Natural killer cell (primary cell): ENCODE results near the gene PRR23B. TPM values are rescaled to one million over a fixed set of nuclear protein-coding genes. Genes with fewer than 3 reads are reported as not detected.
"Not testable (repeated sequence)": the region's sequence is repeated elsewhere in the genome, so short reads cannot be mapped to it uniquely, and the experiment has no call there.

Experiments
- ATAC-seq, 3 donors: fragments of 150-1000 bp in 2 of 3; fragments of 200-7000 bp in 1 of 3; cut with Tn5 transposase; 1 replicate in 1 of 3; 2 replicates in 2 of 3; pipeline ENCODE4 v1.10.0; 2021; ENCODE audit warnings: mild to moderate bottlenecking in 2 of 3, moderate library complexity in 2 of 3
- DNase-seq, 2 donors: peaks; one replicate each; pipeline versions ENCODE4 v3.0.0 to v3.0.0-alpha.2; 2013 to 2021; ENCODE audit warnings: mixed read lengths in 1 of 2
- H3K27ac ChIP-seq: one replicate; pipeline ENCODE4 v1.5.1; 2013; ENCODE audit warnings: mild to moderate bottlenecking, low read length
- H3K27me3 ChIP-seq: one replicate; pipeline ENCODE4 v1.6.1; 2013; ENCODE audit warnings: low read length; ENCODE audit not compliant: control insufficient read depth, insufficient read depth
- H3K36me3 ChIP-seq: one replicate; pipeline ENCODE4 v1.6.1; 2013; ENCODE audit warnings: low read length; ENCODE audit not compliant: control insufficient read depth, insufficient read depth
- H3K4me1 ChIP-seq: one replicate; pipeline ENCODE4 v1.6.1; 2013; ENCODE audit warnings: low read length; ENCODE audit not compliant: control insufficient read depth, insufficient read depth
- H3K4me3 ChIP-seq: one replicate; pipeline ENCODE4 v1.5.1; 2013; ENCODE audit warnings: low read length
- H3K9me3 ChIP-seq: one replicate; pipeline ENCODE4 v1.6.1; 2013; ENCODE audit warnings: low read length; ENCODE audit not compliant: control insufficient read depth, insufficient read depth
- H3K27ac Mint-ChIP-seq, 2 donors: one replicate each; pipeline ENCODE4 v1.8.0; 2022; ENCODE audit warnings: mild to moderate bottlenecking in 2 of 2, mixed read lengths in 2 of 2, moderate library complexity in 1 of 2
- H3K27me3 Mint-ChIP-seq, 2 donors: one replicate each; pipeline ENCODE4 v1.8.0; 2022; ENCODE audit warnings: low read depth in 2 of 2, mixed read lengths in 2 of 2
- H3K36me3 Mint-ChIP-seq: one replicate; pipeline ENCODE4 v1.8.0; 2022; ENCODE audit warnings: mixed read lengths
- H3K4me1 Mint-ChIP-seq, 2 donors: one replicate each; pipeline ENCODE4 v1.8.0; 2022; ENCODE audit warnings: mixed read lengths in 2 of 2
- H3K4me3 Mint-ChIP-seq: one replicate; pipeline ENCODE4 v1.8.0; 2022; ENCODE audit warnings: mild to moderate bottlenecking, moderate library complexity, mixed read lengths
- H3K9me3 Mint-ChIP-seq, 2 donors: one replicate each; pipeline ENCODE4 v1.8.0; 2022; ENCODE audit warnings: mixed read lengths in 2 of 2
- WGBS: methylation state at CpG from one replicate; pipeline ENCODE4 v1.1.7; 2013; ENCODE audit warnings: missing lambda C conversion rate; ENCODE audit not compliant: insufficient coverage; 5-methylcytosine and 5-hydroxymethylcytosine counted together
- intact Hi-C: fragments of 100-400 bp; cut with micrococcal nuclease; formaldehyde crosslinking; loops from one replicate; pipeline ENCODE4 v1.14.2; 2022
- total RNA-seq, 4 donors: library from RNA; stranded (reverse); fragments of 120-200 nt in 1 of 4; gene quantifications; one replicate each; pipeline versions ENCODE4 v1.2.3 to v1.2.4, GENCODE V29; 2013 to 2022
- TF ChIP-seq, protein P1 (sequence below): fragments of 200-600 bp; IDR thresholded peaks from one replicate; pipeline ENCODE4 v1.8.0; 2022; ENCODE audit warnings: antibody characterized with exemption

Gene PRR23B
- total RNA-seq, 3 donors from 2014 or later (not counting 1 experiment from before 2014, with no cell fraction given) = not detected

DNA sequence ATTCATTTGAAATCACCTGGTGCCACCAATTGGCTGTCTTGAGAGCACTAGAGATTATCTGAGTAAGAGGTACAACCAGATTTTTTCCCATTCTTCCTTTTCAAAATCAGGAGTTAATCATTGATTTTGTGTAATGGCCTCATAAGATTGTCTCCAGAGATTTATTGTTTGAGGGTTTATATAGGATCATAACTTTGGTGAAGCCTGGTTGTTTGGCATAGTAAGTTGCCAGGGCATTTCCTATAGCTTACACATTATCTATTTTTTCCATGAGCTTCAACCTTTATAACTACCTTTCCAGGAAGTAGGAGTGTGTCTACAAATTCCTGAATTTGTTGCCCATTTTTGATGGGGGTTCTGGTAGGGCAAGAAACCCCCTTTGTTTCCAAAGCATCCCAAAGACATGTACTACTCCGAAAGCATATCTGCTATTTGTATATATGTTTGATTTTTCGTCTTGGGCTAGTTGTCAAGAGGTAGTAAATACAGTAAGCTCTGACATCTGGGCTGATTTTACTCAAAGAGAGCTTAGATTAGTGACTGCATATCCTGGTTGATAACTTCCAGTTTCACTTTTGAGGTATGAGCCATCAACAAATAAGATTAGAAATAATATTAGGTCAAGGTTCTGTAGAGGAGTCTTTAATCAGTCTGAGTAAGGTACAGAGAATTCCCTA lies 11.7 kb upstream of the PRR23B start:
- H3K36me3 ChIP-seq = no peaks in the 10 kb centered on the region
- H3K4me1 Mint-ChIP-seq = no peaks in the 10 kb centered on the region
- H3K9me3 ChIP-seq = no peaks in the 10 kb centered on the region
- DNase-seq (no peak), ATAC-seq (no peak)
- WGBS = 94% methylated on average over 2 of the region's 2 CpGs
- no peak overlapping the region for H3K27ac ChIP-seq
- H3K27ac Mint-ChIP-seq = no peak overlapping the region
- no peaks in the 10 kb centered on the region for H3K27me3 ChIP-seq
- intact Hi-C loops = no loop called here
- peaks cover 7 to 10% of the 10 kb centered on the region in 2 donors for H3K9me3 Mint-ChIP-seq
- peaks cover 0 to 9% of the 10 kb centered on the region in 2 donors for H3K27me3 Mint-ChIP-seq
- TF ChIP-seq, protein P1, sequence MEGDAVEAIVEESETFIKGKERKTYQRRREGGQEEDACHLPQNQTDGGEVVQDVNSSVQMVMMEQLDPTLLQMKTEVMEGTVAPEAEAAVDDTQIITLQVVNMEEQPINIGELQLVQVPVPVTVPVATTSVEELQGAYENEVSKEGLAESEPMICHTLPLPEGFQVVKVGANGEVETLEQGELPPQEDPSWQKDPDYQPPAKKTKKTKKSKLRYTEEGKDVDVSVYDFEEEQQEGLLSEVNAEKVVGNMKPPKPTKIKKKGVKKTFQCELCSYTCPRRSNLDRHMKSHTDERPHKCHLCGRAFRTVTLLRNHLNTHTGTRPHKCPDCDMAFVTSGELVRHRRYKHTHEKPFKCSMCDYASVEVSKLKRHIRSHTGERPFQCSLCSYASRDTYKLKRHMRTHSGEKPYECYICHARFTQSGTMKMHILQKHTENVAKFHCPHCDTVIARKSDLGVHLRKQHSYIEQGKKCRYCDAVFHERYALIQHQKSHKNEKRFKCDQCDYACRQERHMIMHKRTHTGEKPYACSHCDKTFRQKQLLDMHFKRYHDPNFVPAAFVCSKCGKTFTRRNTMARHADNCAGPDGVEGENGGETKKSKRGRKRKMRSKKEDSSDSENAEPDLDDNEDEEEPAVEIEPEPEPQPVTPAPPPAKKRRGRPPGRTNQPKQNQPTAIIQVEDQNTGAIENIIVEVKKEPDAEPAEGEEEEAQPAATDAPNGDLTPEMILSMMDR = no peak
- H3K4me1 ChIP-seq = no peaks in the 10 kb centered on the region
- H3K36me3 Mint-ChIP-seq = no peaks in the 10 kb centered on the region
- H3K4me3 Mint-ChIP-seq = no peak overlapping the region
- no peak overlapping the region for H3K4me3 ChIP-seq

DNA sequence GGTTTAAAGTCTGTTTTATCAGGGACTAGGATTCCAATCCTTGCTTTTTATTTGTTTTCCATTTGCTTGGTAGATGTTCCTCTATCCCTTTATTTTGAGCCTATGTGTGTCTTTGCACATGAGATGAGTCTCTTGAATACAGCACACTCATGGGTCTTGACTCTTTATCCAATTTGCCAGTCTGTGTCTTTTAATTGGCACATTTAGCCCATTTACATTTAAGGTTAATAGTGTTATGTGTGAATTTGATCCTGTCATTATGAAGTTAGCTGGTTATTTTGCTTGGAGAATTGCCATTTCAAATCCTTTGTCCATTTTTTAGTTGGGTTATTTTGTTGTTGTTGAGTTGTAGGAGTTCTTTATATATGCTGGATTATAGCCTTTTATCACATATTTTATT lies 9.8 kb upstream of the PRR23B start:
- H3K27me3 Mint-ChIP-seq, H3K4me3 Mint-ChIP-seq, H3K36me3 Mint-ChIP-seq, H3K4me1 Mint-ChIP-seq, H3K27ac Mint-ChIP-seq, H3K9me3 Mint-ChIP-seq, ATAC-seq, H3K36me3 ChIP-seq, DNase-seq, H3K4me3 ChIP-seq, H3K9me3 ChIP-seq, H3K4me1 ChIP-seq, H3K27ac ChIP-seq, intact Hi-C loops, H3K27me3 ChIP-seq: not testable (repeated sequence)

DNA sequence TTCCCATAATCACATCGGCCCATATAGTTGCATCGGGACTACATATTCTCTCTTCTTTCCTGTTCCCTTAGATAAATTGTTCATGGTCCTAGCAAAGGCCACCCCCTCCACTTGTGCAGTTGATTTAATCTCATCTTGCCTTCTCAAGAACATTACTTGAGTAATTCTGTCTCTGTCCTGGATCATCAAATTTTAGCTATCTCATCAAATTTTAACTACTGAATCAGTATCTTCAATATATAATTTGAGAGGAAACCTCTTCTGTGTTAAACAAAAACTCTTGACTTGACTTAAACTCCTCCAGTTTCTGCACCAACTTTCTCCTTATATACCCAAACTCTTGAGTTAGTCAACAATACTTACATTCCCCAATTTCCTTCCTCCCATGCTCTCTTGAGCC lies 4.2 kb upstream of the PRR23B start:
- WGBS = 93% methylated on average over 2 of the region's 2 CpGs

DNA sequence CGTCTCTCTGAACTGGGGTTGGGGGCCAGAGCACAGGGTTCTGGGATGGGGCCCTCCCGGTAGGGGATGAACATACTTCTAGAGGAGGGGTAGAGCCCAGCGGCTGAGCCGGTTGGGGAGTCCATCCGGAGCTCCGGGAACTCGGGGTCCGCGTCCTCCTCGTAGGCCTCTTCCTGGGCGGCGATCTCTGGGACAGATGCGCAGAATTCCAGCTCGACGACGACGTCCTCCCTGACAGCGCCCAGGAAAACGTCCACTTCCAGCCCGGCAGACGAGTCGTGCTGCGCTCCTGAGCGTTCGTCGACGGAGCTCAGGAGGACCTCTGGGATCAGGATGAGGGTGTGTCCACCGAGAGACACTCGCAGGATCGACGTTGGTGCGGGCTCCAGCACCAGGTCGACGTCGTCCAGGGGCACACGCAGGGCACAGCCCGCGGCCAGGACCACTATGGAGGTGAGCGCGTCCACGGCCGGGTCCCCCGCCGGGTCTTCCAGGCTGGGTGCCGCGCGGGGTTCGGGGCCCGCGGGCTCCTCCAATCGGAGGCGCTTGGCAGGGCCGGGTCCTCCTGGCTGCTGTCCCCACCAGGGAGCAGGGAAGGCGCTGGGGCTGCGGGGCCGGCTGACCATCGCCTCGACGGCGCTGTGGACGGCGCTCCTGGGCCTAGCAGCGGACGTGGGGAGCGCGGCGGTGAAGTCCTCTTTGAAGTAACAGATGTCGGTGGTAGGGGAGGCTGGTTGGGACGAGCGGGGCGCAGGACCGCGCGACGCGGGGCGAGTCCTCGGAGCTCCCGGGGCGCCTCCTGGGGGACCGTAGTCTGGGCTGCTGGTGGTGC lies 474 bp downstream of the PRR23B start:
- Histone ChIP-seq H3K4me3 (no peak overlapping the region), H3K9me3 (no peaks in the 10 kb centered on the region), H3K4me1 (no peaks in the 10 kb centered on the region), H3K27ac (no peak overlapping the region), H3K27me3 (no peaks in the 10 kb centered on the region), H3K36me3 (no peaks in the 10 kb centered on the region)
- 68% methylated on average over 81 of the region's 81 CpGs for WGBS
- ATAC-seq (no peak), DNase-seq (no peak)
- Mint-ChIP-seq H3K4me1 (no peaks in the 10 kb centered on the region), H3K4me3 (no peak overlapping the region), H3K27me3 (peaks cover 0 to 8% of the 10 kb centered on the region in 2 donors), H3K36me3 (no peaks in the 10 kb centered on the region), H3K27ac (no peak overlapping the region), H3K9me3 (peaks cover 4% of the 10 kb centered on the region in 2 donors)
- TF ChIP-seq, protein P1 = no peak
- intact Hi-C loops = no loop called here

More for the DNA sequence above, 4.2 kb upstream of the PRR23B start:
- H3K4me1 ChIP-seq = no peaks in the 10 kb centered on the region
- H3K4me3 ChIP-seq = no peak overlapping the region
- ATAC-seq = no peak
- DNase-seq = no peak
- H3K36me3 ChIP-seq = no peaks in the 10 kb centered on the region
- H3K4me3 Mint-ChIP-seq = no peak overlapping the region
- no peaks in the 10 kb centered on the region for H3K9me3 ChIP-seq
- no peak overlapping the region for H3K27ac Mint-ChIP-seq
- no peaks in the 10 kb centered on the region for H3K36me3 Mint-ChIP-seq
- no peaks in the 10 kb centered on the region for H3K4me1 Mint-ChIP-seq
- intact Hi-C loops = no loop called here
- TF ChIP-seq, protein P1 = no peak
- H3K27me3 Mint-ChIP-seq = no peaks in the 10 kb centered on the region
- no peaks in the 10 kb centered on the region for H3K27me3 ChIP-seq
- peaks cover 3 to 5% of the 10 kb centered on the region in 2 donors for H3K9me3 Mint-ChIP-seq
- H3K27ac ChIP-seq = no peak overlapping the region
